G401.6 (cell line): ENCODE results near the gene CCDC175.

Experiments
- FAIRE-seq: peaks from 2 replicates; lab custom pipeline; 2012; peaks lifted over from hg19 to GRCh38; lab: Jason Lieb, UNC

CCDC175 gene

GRCh38 chr14:59481871-59482540 is 94.6 kb downstream of the CCDC175 start:
- FAIRE-seq: no peak

DNA sequence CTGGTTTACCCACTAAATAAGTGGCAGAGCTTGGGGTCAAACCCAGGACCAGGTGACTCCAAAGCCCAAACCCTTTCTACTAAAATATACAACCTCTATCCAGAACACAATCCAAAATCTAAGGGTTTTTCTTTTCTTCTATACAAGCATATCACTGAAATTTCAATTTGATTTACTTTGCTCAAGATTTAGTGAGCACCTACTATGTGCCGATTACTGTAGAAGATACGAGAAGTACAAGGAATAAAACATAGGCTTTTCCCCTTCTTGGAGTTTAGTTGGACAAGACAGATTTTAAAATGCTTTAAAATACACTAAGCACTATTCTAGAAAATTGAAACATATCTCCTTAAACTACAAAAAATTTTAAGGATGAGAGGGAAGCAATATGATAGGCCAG is 95.2 kb downstream of the CCDC175 start:
- FAIRE-seq: no peak

DNA sequence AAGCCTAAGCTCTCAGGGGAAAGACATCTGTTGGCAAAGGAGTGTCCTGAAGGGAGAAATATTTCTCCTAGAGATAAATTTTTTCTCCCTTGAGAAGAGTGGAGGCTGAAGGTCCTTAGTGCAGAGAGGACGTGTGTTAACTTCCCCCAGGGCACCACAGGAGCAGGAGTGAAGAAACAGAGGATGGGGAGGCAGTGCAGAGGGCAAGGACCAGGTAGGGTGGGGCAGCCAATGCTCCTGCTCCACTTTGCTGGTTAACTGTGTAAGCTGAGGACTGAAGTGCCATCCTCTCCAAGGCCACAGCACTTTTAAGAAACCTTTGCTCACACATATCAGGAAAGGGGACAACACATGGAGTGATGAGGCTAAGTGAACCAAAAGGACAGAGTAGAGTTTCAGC is 96.4 kb downstream of the CCDC175 start:
- no peak for FAIRE-seq

DNA sequence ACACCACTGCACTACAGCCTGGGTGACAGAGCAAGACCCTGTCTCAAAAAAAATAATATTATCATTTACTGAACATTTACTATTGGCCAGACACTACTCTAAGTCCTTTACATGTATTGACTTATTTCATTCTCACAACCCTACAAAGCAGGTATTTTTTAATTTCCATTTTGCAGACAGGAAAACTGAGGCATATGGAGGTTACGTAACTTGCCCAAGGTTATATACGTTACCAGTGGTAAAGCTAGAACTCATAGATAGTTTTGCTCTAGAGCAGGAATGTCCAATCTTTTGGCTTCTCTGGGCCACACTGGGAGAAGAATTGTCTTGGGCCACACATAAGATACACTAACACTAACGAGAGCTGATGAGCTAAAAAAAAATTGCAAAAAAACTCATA is 98.1 kb downstream of the CCDC175 start:
- no peak for FAIRE-seq

DNA sequence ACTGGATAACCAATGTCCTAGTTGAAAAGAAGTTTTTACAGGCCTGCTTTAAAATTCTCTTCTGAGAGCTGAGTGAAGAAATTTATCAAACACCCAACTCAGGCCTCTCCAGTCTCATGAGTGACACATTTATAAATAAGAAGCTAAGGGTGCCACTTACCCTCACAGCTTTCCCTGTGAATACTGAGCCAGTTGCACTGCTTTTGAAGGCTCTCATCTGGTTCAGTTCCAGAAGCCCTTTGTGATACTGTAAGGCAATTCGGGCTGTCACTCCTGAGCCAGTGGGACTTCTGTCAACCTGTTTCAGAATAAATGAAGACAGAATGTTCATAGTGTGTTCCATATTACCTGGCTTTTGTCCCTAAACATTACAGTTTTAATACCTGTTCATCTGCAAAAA is 100.9 kb downstream of the CCDC175 start:
- no peak for FAIRE-seq

- no peak for FAIRE-seq
These were observed 102.4 kb downstream of the CCDC175 start for GRCh38 chr14:59474172-59474571.

DNA sequence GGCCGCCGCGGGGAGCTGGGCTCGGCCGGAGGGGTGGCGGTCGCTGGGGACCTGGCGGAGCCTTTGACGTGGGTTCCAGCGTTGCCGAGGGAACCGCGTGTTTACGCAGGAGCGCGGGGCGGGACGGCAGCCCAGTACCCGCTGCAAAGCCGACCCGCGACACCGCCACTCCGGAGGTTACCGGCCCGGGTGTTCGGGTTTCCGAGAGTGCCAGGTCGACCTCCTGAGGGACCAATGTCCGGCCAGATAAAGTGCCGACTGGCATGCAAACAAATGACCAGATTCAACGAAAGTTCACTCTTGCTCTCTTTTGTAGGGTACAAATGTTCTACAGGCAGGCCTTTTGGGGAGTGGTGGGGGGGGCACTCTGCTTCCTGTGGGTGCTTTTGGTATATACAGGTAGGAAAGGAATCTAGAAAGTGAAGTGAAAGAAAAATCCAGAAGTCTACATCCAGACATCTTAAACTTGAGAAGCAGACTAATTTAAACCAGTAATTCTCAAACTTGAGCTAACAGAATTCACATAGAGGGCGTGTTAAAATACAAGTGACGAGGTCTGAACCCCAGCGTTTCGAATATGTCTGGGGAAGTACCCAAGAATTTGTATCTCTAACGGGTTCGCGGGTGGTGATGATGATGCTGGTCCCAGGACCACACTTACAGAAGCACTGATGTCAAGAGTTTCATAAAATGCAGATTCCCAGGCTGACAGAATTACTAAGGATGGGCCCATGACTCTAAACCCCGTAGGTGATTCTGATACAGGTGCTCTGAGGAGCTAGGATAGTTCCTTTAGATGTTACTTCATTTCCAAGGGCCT is 111.1 kb downstream of the CCDC175 start, which contains the start of gene GPR135:
Gene GPR135, minus strand, starts transcription at position 65 of the 820 bp plus-strand sequence. CDS start 154 bp downstream, outside the sequence.
- no peak for FAIRE-seq

DNA sequence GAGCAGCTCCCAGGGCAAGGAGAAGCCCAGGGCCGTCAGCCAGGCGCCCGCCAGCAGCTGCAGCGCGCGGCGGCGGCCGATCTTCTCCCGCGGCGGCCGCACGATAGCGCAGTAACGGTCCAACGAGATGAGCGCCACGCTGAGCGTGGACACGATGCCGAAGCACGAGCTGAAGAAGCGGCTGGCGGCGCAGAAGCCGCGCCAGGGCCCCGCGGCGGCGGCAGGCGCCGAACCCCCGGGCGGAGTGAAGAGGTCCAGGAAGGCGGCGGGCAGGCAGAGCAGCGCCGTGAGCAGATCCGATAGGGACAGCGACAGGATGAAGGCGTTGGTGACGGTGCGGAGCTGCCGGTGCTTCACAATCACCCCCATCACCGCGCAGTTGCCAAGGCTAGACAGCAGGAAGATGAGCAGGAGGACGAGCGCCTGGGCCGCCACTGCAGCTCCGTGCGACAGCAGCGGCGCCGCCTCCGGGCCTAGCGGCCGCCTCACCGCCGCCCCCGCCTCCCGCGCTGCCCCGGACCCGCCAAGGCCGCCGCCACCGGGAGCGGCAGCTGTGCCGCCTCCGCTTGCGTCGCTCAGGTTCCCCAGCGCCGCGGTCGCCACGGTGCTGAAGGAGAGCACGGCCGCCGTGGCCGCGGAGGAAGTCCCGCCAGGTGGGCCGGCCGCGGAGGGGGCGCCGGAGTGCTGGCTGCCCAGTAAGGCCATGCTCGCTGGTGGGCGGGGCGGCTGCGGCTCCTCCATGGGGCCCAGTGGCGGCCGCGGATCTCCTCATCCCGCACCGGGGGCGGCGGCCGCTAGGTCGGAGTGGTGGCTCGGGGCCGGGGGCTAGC is 111.9 kb downstream of the CCDC175 start:
- no peak for FAIRE-seq

DNA sequence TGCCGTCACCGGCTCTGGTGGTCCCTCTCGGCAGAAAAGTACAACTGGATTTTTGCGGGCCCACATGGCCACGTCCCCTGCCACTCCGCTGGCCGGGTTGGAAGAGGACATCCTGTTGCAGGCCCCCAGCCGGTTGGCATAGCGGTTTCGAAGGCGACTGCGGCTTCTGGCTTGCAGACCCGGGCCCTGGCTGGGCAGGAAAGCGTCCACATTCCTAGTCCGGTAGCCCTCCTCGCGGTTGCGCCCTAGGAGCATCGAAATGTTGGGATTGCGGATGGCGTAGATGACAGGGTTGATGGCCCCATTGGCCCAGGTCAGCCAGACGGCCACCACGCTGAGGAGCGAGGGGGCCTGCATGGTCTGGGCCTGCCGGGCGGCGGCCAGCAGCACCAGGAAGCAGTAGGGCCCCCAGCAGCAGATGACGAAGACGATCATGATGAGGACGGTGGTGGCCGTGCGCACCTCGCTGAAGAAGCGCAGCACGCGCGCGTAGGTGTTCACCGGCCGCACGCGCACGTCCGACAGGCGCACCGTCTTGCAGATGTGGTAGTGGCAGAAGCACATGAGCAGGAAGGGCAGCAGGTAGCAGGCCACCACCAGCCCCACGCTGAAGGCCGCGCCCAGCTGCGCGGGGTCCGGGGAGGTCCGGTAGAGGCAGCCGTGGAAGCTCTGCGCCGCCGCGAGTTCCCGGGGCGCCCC is 112.7 kb downstream of the CCDC175 start:
- no peak for FAIRE-seq

DNA sequence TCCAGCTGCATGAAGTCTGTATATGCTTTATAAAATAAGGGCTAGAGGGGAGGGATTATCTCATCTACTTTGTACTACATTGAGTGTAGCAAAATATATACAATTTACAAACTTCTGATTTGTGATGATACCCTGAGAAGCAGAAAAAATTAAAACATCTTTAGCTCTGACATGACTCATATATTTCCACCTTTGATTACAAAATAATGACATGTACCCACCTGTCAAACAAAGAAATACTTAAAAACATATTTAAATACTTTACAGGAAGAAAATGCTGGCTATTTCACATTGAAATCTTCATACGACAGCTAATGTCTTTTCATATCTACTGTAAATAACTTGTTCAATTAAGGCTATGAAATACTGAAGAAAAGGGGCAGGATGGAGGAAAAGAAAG is 114.7 kb downstream of the CCDC175 start:
- no peak for FAIRE-seq

DNA sequence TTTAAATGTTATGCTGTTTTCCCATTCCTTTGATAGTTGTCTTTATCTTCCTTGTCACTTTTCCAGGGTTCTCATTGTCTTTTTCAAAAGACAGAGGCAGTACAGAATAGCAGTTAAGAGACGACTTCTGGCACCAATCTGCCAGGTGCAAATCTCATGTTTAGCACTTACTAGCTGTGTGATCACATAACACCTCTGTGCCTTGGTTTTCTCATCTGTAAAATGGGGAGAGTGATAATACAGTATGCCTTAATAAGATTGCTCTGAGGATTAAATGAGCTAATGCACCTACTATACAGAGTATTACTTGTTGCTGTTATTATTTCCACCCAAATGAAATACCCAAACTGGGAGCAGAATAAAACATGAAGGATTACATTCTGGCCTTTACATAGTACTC is 116.2 kb downstream of the CCDC175 start:
- FAIRE-seq: no peak

DNA sequence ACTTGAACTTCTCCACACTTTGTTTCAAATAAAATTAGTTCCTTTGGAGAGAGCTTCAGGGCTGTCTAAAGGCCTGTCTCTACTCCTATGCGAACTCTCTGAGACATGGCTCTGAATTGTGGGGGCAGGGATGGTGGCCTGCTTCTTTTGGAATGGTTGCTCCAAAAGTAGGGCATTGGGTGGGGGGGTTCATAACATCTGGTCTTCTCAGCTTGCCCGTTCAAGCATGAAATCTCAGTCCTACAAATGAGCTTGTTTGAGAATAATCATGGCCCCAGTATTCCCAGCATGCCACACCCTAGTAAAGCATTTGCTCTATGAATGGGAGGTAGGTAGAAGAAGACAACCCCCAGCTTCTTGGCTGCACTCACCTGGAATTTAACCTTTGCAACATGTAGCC is 118.1 kb downstream of the CCDC175 start:
- FAIRE-seq: no peak

DNA sequence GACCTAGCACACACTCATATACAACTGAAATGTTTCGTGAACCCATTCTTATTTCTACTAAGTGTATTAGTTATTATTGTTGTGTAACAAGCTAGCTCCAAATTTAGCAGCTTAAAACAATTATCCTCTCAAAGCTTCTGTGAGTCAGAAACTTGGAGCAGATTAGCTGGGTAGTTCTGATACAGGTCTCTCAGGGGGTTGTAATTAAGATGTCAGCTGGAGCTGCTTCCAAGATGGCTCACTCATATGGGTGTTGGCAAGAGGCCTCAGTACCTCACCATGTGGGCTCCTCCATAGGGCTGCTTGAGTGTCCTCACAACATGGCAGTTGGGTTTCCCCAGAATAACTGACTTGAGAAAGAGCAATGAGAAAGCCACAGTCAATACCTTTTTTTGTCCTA is 121.2 kb downstream of the CCDC175 start:
- no peak for FAIRE-seq
